Right atrium auricular region (tissue), 2 donors: ENCODE data around the gene PDSS2. TPM values are rescaled to one million over a fixed set of nuclear protein-coding genes. Genes with fewer than 3 reads are reported as not detected.

ENCODE experiments used
- DNase-seq: peaks from one replicate; pipeline ENCODE4 v3.0.0-alpha.2; 2019; ENCODE audit warnings: low spot score
- H3K27ac ChIP-seq, 2 donors: fragments of 200-600 bp; sonication (generic); 1 replicate in 1 of 2; 2 replicates in 1 of 2; pipeline ENCODE4 v1.5.1; 2016 to 2019
- H3K27me3 ChIP-seq, 2 donors: fragments of 200-600 bp; sonication (generic); one replicate each; pipeline versions ENCODE4 v1.5.1 to v1.6.0; 2017 to 2019
- H3K36me3 ChIP-seq: fragments of 200-600 bp; sonication (generic); one replicate; pipeline ENCODE4 v1.5.1; 2016
- H3K4me1 ChIP-seq, 2 donors: fragments of 200-600 bp; sonication (generic); one replicate each; pipeline versions ENCODE4 v1.5.1 to v1.6.0; 2017 to 2019
- H3K4me3 ChIP-seq, 2 donors: fragments of 200-600 bp; sonication (generic); 1 replicate in 1 of 2; 2 replicates in 1 of 2; pipeline ENCODE4 v1.5.1; 2017 to 2019; ENCODE audit warnings: mild to moderate bottlenecking in 1 of 2, moderate library complexity in 1 of 2
- H3K9me3 ChIP-seq, 2 donors: fragments of 200-600 bp; sonication (generic); one replicate each; pipeline ENCODE4 v1.5.1; 2019
- CTCF ChIP-seq, 2 donors: fragments of 200-600 bp; sonication (generic); IDR thresholded peaks; one replicate each; pipeline ENCODE4 v1.5.1; 2019; ENCODE audit warnings: antibody characterized with exemption in 2 of 2
- total RNA-seq, 2 donors: library from RNA; depleted of rRNA; stranded (reverse); fragments of >200 nt; gene quantifications; one replicate each; pipeline ENCODE4 v1.1.0, GENCODE V29; 2016

Gene PDSS2
- total RNA-seq, 2 donors from 2014 or later, result 8.8 to 18.2 TPM

DNA sequence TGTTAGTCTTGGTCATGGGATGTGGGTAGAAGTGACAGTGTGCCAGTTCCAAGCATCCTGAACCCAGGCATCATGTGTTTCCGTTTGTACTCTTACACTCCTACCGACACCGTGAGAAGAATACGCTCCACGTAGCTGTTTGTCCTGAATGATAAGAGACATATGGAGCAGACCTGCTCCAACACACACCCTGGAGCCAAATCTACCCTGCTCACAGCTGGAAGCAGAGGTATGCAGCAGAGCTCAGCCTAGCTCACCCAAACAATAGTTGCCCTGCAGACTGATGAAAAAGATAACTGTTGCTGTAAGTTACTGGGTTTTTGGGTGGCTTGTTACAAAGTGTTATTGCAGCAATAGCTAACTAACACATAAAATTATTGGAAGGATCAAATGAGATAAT lies 14.3 kb upstream of the PDSS2 start:
- Histone ChIP-seq H3K27me3 (no peaks in the 10 kb centered on the region), H3K36me3 (no peaks in the 10 kb centered on the region), H3K4me3 (no peak overlapping the region), H3K27ac (no peak overlapping the region), H3K9me3 (no peaks in the 10 kb centered on the region), H3K4me1 (no peaks in the 10 kb centered on the region)
- no peak for TF ChIP-seq CTCF (IDR thresholded peaks at IDR 0.05)
- DNase-seq, result no peak

DNA sequence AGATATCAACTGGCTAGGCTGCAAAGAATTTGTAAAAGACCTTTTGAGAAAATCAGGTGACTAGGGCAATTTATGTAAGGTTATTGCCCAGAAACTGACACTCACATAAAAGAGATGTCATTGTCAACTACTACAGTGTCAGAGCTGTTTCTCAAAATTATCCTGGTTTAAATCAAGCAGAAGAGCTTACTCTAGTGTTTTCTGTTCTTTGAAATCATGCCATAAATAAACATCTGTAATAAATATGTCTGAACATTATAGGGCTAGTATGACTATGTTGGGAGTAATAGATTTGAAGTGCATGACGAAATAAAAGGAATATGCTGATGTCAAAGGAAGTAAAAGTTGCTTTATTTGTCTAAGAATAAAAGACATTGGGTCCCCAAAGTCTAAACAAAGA lies 11.0 kb upstream of the PDSS2 start:
- Histone ChIP-seq H3K9me3 (no peaks in the 10 kb centered on the region), H3K27ac (no peak overlapping the region), H3K27me3 (no peaks in the 10 kb centered on the region), H3K4me3 (no peak overlapping the region), H3K36me3 (no peaks in the 10 kb centered on the region), H3K4me1 (no peaks in the 10 kb centered on the region)
- TF ChIP-seq CTCF (IDR thresholded peaks at IDR 0.05), result no peak
- no peak for DNase-seq

- Histone ChIP-seq H3K9me3 (no peaks in the 10 kb centered on the region), H3K4me3 (no peak overlapping the region), H3K27me3 (no peaks in the 10 kb centered on the region), H3K4me1 (no peaks in the 10 kb centered on the region), H3K27ac (no peak overlapping the region), H3K36me3 (no peaks in the 10 kb centered on the region)
- DNase-seq, result no peak
- TF ChIP-seq CTCF (IDR thresholded peaks at IDR 0.05), result no peak
Observed at GRCh38 chr6:107466062-107466461, 6.7 kb upstream of the PDSS2 start.

- DNase-seq, result no peak
- Histone ChIP-seq H3K4me3 (peak overlapping the region; percentile 83 to 89), H3K27me3 (no peaks in the 10 kb centered on the region), H3K4me1 (peaks cover 0 to 19% of the 10 kb centered on the region in 2 donors), H3K36me3 (no peaks in the 10 kb centered on the region), H3K9me3 (no peaks in the 10 kb centered on the region), H3K27ac (peak overlapping the region; percentile 91 to 94)
- no peak for TF ChIP-seq CTCF (IDR thresholded peaks at IDR 0.05)
Observed at GRCh38 chr6:107460083-107460631, 793 bp upstream of the PDSS2 start.

DNA sequence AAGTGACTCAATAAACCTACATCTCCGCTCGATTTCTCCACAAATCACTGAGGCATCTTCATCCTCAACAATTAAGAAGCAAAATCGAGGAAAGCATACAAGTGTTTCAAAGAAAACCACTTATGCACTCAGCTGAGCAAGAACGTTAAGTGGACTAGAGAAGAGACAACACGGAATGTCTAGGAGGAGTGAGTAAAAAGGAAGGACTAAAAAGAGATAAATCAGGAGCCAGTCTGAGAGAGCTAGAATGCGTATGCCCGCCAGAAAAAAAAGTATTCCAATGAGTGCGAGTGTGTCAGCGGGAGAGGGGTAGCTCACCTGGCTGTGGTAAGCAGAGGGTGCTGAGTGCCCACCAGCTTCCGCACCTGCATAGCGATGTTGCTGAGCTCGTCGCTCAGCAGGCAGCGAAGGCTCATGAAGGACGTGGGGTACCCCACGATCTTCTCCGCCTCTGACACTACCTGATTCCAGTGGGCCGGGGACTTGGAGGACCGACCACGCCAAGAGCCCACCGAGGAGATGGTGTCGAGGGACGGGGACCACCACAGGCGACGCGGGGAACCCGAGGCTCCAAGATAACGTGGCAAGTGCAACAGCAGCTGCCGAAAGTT lies 587 bp downstream of the PDSS2 start:
- DNase-seq, result no peak
- H3K27ac ChIP-seq, result peak overlapping the region; percentile 91 to 94
- H3K4me3 ChIP-seq, result peak overlapping the region; percentile 83 to 89
- H3K4me1 ChIP-seq, result peaks cover 0 to 19% of the 10 kb centered on the region in 2 donors
- no peak for TF ChIP-seq CTCF (IDR thresholded peaks at IDR 0.05)
- H3K27me3 ChIP-seq, result no peaks in the 10 kb centered on the region
- H3K36me3 ChIP-seq, result no peaks in the 10 kb centered on the region
- H3K9me3 ChIP-seq, result no peaks in the 10 kb centered on the region

DNA sequence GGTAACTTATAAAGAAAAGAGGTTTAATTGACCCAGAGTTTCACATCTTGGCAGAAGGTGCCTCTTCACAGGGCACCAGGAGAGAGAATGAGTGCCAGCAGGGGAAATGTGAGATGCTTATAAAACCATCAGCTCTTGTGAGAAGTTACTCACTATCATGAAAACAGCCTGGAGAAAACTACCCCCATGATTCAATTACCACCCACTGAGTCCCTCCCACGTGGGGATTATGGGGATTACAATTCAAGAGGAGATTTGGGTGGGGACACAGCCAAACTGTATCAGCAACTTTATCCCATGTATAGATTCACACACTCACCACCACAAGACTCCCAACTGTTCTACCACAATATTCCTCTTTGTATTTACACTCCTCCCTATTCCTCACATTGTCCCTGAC lies 10.6 kb downstream of the PDSS2 start:
- H3K27ac ChIP-seq, result no peak overlapping the region
- no peak for DNase-seq

More for the DNA sequence above, 10.6 kb downstream of the PDSS2 start:
- Histone ChIP-seq H3K4me1 (no peaks in the 10 kb centered on the region), H3K36me3 (no peaks in the 10 kb centered on the region), H3K4me3 (no peak overlapping the region), H3K27me3 (no peaks in the 10 kb centered on the region), H3K9me3 (peaks cover 0 to 8% of the 10 kb centered on the region in 2 donors)
- TF ChIP-seq CTCF (IDR thresholded peaks at IDR 0.05), result no peak
